ENCODE data around the gene ZNF200.

DNA sequence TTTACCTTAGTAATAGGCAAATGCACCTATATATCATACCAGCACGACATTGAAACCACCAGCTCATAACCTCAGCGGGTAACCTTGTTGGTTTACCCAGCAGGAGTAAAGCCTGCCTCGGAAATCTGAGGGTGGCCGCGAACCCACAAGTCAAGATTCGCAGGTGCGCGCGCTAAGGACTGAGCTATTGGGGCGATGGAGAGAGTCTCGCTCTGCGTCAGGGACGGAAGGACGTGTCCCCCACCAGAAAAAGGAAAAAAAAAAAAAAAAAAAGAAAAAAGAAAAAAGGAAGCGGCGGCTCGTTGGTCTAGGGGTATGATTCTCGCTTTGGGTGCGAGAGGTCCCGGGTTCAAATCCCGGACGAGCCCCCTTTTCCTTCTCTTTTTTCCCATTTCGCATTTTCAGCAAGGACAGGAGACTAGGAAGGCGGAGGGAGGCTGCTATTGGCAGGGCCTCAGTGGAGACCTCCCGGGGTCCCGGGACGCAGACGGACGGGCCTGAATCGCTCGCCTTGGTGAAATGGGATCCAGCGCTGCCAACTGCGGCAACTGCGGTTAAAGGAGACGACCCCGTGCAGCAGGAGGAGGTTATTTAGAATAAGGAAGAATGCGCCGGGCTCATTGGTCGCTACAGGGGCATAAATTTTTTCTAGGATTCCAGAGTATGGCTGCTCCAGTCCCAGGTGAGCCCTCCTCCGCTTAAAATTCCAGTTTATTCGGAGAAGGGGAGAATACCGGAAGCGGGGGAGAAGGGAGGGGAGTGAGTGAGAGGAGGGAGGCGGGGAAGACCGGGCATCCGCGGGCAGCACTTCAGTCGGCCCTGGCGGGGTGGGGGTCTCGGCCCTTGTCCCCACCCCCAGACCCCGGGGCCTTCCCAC lies 46.9 kb downstream of the ZNF200 start, which contains the start of gene OR1F1:
- TF ChIP-seq, protein P1, sequence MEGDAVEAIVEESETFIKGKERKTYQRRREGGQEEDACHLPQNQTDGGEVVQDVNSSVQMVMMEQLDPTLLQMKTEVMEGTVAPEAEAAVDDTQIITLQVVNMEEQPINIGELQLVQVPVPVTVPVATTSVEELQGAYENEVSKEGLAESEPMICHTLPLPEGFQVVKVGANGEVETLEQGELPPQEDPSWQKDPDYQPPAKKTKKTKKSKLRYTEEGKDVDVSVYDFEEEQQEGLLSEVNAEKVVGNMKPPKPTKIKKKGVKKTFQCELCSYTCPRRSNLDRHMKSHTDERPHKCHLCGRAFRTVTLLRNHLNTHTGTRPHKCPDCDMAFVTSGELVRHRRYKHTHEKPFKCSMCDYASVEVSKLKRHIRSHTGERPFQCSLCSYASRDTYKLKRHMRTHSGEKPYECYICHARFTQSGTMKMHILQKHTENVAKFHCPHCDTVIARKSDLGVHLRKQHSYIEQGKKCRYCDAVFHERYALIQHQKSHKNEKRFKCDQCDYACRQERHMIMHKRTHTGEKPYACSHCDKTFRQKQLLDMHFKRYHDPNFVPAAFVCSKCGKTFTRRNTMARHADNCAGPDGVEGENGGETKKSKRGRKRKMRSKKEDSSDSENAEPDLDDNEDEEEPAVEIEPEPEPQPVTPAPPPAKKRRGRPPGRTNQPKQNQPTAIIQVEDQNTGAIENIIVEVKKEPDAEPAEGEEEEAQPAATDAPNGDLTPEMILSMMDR (IDR thresholded peaks at IDR 0.05; ENCODE audit: low read length), result no peak
- no peak for TF ChIP-seq EZH2 (optimal IDR thresholded peaks at IDR 0.05; ENCODE audit: low read depth, low read length)
